NCI-H2196 (cell line): Measurements from ENCODE around the gene NDP.

Experiments
- DNase-seq: peaks from one replicate; lab custom pipeline; 2025; ENCODE audit not compliant: unreplicated experiment; lab: John Stamatoyannopoulos, UW

The NDP gene

GRCh38 chrX:43973249-43974099, at the start of gene NDP:
Gene NDP (minus strand): TSS chrX:43973390. CDS start chrX:43958645, 14,745 bp downstream.
- DNase-seq: no peak

- no peak for DNase-seq
Measured at GRCh38 chrX:44022964-44023363, 49.8 kb upstream of the NDP start.

GRCh38 chrX:44020693-44021092, 47.5 kb upstream of the NDP start:
- no peak for DNase-seq

DNA sequence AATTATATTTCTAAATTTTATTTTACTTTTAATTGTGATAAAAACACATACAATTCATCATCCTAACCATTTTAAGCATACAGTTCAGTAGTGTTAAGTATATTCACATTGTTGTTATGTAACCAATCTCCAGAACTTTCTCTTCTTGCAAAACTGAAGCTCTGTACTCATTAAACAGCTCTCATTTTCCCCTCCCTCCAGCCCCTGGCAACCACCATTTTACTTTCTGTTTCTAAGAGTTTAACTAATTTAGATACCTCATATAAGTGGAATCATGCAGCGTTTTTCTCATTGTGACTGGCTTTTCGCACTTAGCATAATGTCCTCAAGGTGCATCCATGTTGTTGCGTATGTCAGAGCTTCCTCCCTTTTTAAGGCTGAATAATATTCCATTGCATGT, 46.7 kb upstream of the NDP start:
- no peak for DNase-seq

DNA sequence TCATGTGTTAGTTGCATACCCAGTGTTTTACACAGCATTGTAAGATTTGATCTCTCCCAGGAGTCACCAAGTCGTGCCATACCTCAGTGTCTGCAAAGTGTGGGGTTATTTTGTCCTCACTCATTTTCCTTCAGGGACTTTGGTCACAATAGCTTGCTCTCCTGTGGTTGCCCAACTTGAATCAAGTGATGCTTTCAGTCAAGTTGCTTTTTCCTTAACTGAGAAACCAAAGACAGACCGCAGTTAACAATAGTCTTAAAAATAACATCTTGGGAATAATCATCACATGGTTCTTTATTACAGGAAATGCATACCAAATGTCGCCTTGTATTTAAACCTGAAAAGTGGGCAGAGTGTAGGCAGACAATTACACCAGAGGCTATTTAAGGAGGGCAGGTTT, 44.5 kb upstream of the NDP start:
- DNase-seq: no peak

DNA sequence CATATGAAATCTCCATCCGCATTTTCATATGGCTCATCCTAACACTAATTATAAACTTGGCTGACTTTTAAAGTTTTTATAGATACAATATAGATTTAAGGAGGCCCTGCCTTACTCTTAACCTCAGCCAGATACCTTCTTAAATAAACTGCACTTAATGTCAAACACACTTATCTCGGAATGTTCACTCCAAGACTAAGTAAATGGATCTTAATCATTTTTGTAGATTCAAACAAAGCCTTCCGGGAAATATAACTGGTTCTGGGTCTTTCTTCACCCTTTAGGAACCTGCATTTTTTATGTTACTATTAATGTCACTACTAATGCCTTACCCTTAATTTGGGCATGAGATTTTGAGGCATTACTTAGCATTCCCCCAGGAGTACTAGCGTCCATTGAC, 43.7 kb upstream of the NDP start:
- no peak for DNase-seq

DNA sequence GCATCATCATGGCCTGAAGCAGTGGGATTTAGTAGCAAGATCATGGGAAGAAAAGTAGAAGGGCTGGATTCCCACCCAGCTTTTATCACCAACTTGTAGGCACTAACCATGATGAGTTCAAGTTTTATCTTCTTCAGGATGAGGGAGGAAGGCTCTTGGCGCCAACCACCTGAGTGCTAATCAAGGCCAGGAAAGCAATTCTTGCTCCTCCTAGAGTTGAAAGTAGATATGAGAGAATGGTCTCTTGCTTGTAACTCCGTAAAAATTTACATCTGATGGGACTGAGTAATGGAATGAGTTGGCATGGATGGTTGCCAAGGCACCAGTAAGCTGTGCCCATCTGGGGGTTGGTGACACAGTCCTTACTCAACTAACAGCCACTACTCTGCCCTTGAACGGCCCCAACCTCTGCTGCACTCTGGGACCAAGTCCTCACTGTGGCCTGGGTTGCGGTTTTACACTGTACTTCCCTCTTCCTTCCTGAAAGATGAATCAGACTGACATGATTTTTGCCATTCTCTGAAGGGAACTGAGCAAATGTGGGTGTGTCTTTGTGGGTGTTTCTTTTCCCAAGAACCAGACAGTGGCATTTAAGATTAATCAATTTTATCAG, 39.4 kb upstream of the NDP start:
- no peak for DNase-seq

- DNase-seq: no peak
Measured at GRCh38 chrX:44011506-44011905, 38.3 kb upstream of the NDP start.

GRCh38 chrX:44010626-44011025, 37.4 kb upstream of the NDP start:
- no peak for DNase-seq

- no peak for DNase-seq
Measured at GRCh38 chrX:44006081-44006480, 32.9 kb upstream of the NDP start.

- DNase-seq: no peak
Measured at GRCh38 chrX:44003975-44004374, 30.8 kb upstream of the NDP start.

DNA sequence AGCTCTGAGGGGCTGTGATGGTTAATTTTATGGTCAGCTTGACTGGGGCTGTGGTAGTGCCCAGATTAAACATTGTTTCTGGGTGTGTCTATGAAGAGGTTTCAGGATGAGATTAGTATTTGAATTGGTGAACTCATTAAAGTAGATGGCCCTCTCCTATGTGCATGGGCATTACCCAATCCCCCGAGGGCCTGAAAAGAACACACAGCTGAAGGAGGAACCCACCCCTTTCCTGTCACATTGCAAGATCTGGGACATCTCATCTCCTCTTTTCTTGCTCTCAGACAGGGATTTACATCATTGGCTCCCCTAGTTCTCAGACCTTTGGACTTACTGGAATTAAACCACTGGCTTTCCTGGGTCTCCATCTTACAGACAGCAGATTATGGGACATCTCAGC, 29.4 kb upstream of the NDP start:
- no peak for DNase-seq

DNA sequence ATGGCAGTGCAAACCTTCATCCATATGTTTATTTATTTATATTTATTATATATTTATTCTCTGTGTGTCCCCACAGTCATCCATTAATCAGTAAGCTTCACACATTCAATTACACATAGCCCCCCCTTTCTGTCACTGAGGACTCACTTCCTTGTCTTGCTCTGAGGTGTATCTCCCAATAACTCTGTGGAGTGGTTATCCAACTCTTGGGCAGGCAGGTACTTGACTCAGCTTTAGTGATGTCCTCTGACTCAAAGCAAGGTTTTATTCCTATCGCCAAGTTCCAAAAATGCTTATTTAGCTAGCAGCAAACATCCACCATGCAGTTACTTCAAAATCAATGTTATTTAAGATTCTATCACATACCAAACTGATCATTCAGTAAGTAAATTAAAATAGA, 25.2 kb upstream of the NDP start:
- no peak for DNase-seq

- no peak for DNase-seq
Measured at GRCh38 chrX:43996491-43996890, 23.3 kb upstream of the NDP start.

GRCh38 chrX:43986083-43986482, 12.9 kb upstream of the NDP start:
- DNase-seq: no peak

GRCh38 chrX:43985511-43985910, 12.3 kb upstream of the NDP start:
- no peak for DNase-seq

- no peak for DNase-seq
Measured at GRCh38 chrX:43978226-43978625, 5.0 kb upstream of the NDP start.

DNA sequence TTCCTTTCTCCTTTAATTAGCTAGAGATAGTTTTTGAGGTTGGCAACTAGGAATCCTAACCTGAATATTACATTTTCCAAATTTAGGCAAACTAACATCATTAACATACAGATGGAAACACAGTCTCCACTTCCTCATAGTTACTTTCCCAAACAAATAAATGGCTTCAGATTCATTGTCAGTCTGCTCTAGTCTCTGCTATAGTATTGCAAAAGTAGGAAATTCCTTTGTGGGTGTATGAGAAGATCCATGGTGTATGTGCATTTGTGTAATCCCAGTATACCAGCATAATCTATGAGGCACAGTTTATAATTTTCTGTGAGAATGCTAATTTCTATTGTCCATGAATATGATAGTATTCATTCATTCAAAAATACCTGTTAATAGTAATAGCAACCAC, 3.0 kb upstream of the NDP start:
- DNase-seq: no peak

GRCh38 chrX:43975796-43976195, 2.6 kb upstream of the NDP start:
- DNase-seq: no peak

- DNase-seq: no peak
Measured at GRCh38 chrX:43974741-43975465, 1.7 kb upstream of the NDP start.

DNA sequence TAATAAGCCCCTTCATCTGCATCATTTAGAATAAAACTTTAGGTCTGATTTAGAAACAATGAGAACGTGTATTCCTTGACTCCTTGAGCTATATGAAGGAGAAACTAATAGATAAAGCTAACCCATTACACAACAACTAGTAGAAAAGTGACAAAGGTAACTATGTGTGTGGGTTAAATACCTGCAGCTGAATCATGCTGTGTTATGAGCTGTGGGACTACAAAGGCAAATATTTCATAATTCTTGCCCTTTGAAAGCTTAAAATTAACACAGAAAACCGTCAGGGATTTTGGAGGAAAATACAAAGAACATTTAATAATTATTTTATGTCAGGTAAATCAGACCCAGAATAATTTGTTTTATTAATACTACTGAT, 898 bp upstream of the NDP start:
- DNase-seq: no peak
